Neural cell (in vitro differentiated cells): ENCODE data around the gene SOCS7. TPM values are rescaled to one million over a fixed set of nuclear protein-coding genes. Genes with fewer than 3 reads are reported as not detected.

Source experiments
- H2AFZ ChIP-seq: fragments of 200-600, 300-800 bp; sonication (generic), shearing (Covaris generic); 2 replicates; pipeline ENCODE4 v1.6.0; 2014; ENCODE audit warnings: low read depth, mild to moderate bottlenecking, antibody characterized with exemption, low read length, moderate library complexity
- H3F3A ChIP-seq: fragments of 200-600 bp; shearing (Covaris generic); 2 replicates; pipeline ENCODE4 v1.6.1; 2016; ENCODE audit warnings: mild to moderate bottlenecking, moderate library complexity, mixed read lengths, antibody characterized with exemption, low read length; ENCODE audit not compliant: insufficient read depth, poor library complexity, severe bottlenecking
- H3K27ac ChIP-seq: fragments of 200-600, 300-800 bp; sonication (generic), shearing (Covaris generic); 2 replicates; pipeline ENCODE4 v1.5.1; 2014; ENCODE audit warnings: mild to moderate bottlenecking, low read length, moderate library complexity
- H3K27me3 ChIP-seq: fragments of 300-800, 200-600 bp; sonication (generic), shearing (Covaris generic); 2 replicates; pipeline ENCODE4 v1.6.0; 2014; ENCODE audit warnings: mild to moderate bottlenecking, low read depth, low read length, moderate library complexity; ENCODE audit not compliant: insufficient read depth
- H3K36me3 ChIP-seq: fragments of 300-800, 200-600 bp; sonication (generic), shearing (Covaris generic); 2 replicates; pipeline ENCODE4 v1.5.1; 2014; ENCODE audit warnings: mild to moderate bottlenecking, antibody characterized with exemption, low read length, moderate library complexity; ENCODE audit not compliant: insufficient read depth
- H3K4me2 ChIP-seq: fragments of 300-800, 200-600 bp; sonication (generic), shearing (Covaris generic); 2 replicates; pipeline ENCODE4 v1.6.0; 2014; ENCODE audit warnings: mild to moderate bottlenecking, low read length
- H3K4me3 ChIP-seq: fragments of 300-800, 200-600 bp; sonication (generic), shearing (Covaris generic); 2 replicates; pipeline ENCODE4 v1.5.1; 2014; ENCODE audit warnings: mild to moderate bottlenecking, low read length, moderate library complexity
- H3K79me2 ChIP-seq: fragments of 200-600 bp; shearing (Covaris generic); replicated peaks from 2 replicates; pipeline ENCODE4 v1.6.0; 2014; ENCODE audit warnings: mild to moderate bottlenecking, low read length, moderate library complexity; ENCODE audit not compliant: insufficient read depth
- H3K9ac ChIP-seq: fragments of 300-800, 200-600 bp; sonication (generic), shearing (Covaris generic); 2 replicates; pipeline ENCODE4 v1.6.1; 2016; ENCODE audit warnings: mild to moderate bottlenecking, low read length, mixed read lengths
- H3K9me2 ChIP-seq: fragments of 200-600 bp; shearing (Covaris generic); 2 replicates; pipeline ENCODE4 v1.6.1; 2016; ENCODE audit warnings: mild to moderate bottlenecking, low read length, mixed read lengths; ENCODE audit not compliant: insufficient read depth
- H3K9me3 ChIP-seq: fragments of 200-600, 300-800 bp; sonication (generic), shearing (Covaris generic); 2 replicates; pipeline ENCODE4 v1.6.1; 2016; ENCODE audit warnings: mild to moderate bottlenecking, mixed run types, low read length, moderate library complexity, mixed read lengths
- H4K20me1 ChIP-seq: fragments of 200-600 bp; shearing (Covaris generic); 2 replicates; pipeline ENCODE4 v1.6.1; 2016; ENCODE audit warnings: mild to moderate bottlenecking, mixed run types; ENCODE audit not compliant: insufficient read depth
- EP300 ChIP-seq: fragments of 450-650 bp; conservative IDR thresholded peaks from 2 replicates; pipeline ENCODE4 v1.6.1; 2014; ENCODE audit warnings: antibody characterized with exemption, mild to moderate bottlenecking, moderate library complexity; ENCODE audit not compliant: poor library complexity, severe bottlenecking
- EZH2 ChIP-seq: fragments of 200-600, 300-800 bp; shearing (Covaris generic), sonication (generic); IDR thresholded peaks from 2 replicates; pipeline ENCODE4 v1.6.1; 2014; ENCODE audit warnings: antibody characterized with exemption, low read length, borderline replicate concordance, mild to moderate bottlenecking; ENCODE audit not compliant: insufficient read depth, poor library complexity, severe bottlenecking
- MXI1 ChIP-seq: fragments of 450-650 bp; conservative IDR thresholded peaks from 2 replicates; pipeline ENCODE4 v1.6.1; 2014; ENCODE audit warnings: antibody characterized with exemption, mild to moderate bottlenecking; ENCODE audit not compliant: poor library complexity, severe bottlenecking
- POLR2AphosphoS5 ChIP-seq: IDR thresholded peaks from 2 replicates; pipeline ENCODE4 v1.6.1; 2012
- RAD21 ChIP-seq: fragments of 450-650 bp; conservative IDR thresholded peaks from 2 replicates; pipeline ENCODE4 v1.6.1; 2014; ENCODE audit warnings: antibody characterized with exemption, mild to moderate bottlenecking, moderate library complexity
- REST ChIP-seq: IDR thresholded peaks from 2 replicates; pipeline ENCODE4 v1.6.1; 2012; ENCODE audit warnings: borderline replicate concordance
- SMC3 ChIP-seq: fragments of 450-650 bp; conservative IDR thresholded peaks from 2 replicates; pipeline ENCODE4 v1.6.1; 2014; ENCODE audit warnings: antibody characterized with exemption, mild to moderate bottlenecking, moderate library complexity; ENCODE audit not compliant: poor library complexity
- TAF1 ChIP-seq: IDR thresholded peaks from 2 replicates; pipeline ENCODE4 v1.6.1; 2012; ENCODE audit warnings: low read depth
- polyA plus RNA-seq: library from polyadenylated mRNA; depleted of rRNA; stranded (reverse); fragments of >200 nt; gene quantifications from 2 replicates; pipeline ENCODE4 v1.2.3, GENCODE V29; 2014
- TF ChIP-seq, protein P1 (sequence below): fragments of 450-650 bp; IDR thresholded peaks from 2 replicates; pipeline ENCODE4 v1.5.1; 2014; ENCODE audit warnings: antibody characterized with exemption, mild to moderate bottlenecking, moderate library complexity; ENCODE audit not compliant: poor library complexity, severe bottlenecking

The SOCS7 gene
- polyA plus RNA-seq, 1 donor from 2014 or later, result 23.7 TPM

DNA sequence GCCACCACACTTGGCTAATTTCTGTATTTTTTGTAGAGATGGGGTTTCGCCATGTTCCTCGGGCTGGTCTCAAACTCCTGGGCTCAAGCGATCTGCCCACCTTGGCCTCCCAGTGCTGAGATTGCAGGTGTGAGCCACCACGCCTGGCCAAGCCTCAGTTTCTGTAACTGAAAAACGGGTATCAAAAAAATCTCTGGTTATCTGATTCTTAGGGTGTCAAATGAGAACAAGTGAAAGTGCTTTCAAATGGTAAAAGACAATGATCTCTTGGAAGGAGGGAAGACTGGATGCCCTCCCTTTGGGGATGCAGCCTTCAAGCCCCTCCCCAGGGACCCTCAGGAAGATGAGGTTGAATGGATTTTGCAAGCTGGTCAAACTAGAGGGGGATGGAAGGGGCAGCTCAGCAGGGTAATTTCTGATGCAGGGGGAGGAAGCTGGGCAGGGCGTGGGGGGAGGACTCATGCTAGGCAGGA is 98.9 kb downstream of the SOCS7 start:
- TF ChIP-seq POLR2AphosphoS5 (no peak), TAF1 (no peak), EP300 (no peak), EZH2 (no peak), RAD21 (no peak), MXI1 (no peak), SMC3 (no peak), REST (no peak)
- TF ChIP-seq, protein P1, sequence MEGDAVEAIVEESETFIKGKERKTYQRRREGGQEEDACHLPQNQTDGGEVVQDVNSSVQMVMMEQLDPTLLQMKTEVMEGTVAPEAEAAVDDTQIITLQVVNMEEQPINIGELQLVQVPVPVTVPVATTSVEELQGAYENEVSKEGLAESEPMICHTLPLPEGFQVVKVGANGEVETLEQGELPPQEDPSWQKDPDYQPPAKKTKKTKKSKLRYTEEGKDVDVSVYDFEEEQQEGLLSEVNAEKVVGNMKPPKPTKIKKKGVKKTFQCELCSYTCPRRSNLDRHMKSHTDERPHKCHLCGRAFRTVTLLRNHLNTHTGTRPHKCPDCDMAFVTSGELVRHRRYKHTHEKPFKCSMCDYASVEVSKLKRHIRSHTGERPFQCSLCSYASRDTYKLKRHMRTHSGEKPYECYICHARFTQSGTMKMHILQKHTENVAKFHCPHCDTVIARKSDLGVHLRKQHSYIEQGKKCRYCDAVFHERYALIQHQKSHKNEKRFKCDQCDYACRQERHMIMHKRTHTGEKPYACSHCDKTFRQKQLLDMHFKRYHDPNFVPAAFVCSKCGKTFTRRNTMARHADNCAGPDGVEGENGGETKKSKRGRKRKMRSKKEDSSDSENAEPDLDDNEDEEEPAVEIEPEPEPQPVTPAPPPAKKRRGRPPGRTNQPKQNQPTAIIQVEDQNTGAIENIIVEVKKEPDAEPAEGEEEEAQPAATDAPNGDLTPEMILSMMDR, result no peak
- no peaks in the 10 kb centered on the region for H3K36me3 ChIP-seq
- H3F3A ChIP-seq, result no peaks in the 10 kb centered on the region
- H3K9me2 ChIP-seq, result no peaks in the 10 kb centered on the region
- no peak overlapping the region for H3K27ac ChIP-seq
- no peak overlapping the region for H2AFZ ChIP-seq
- H3K4me3 ChIP-seq, result no peak overlapping the region
- no peaks in the 10 kb centered on the region for H3K9me3 ChIP-seq
- H3K79me2 ChIP-seq, result no peaks in the 10 kb centered on the region
- no peak overlapping the region for H3K4me2 ChIP-seq
- peaks cover 37% of the 10 kb centered on the region for H3K27me3 ChIP-seq
- H3K9ac ChIP-seq, result no peak overlapping the region
- H4K20me1 ChIP-seq, result no peaks in the 10 kb centered on the region

DNA sequence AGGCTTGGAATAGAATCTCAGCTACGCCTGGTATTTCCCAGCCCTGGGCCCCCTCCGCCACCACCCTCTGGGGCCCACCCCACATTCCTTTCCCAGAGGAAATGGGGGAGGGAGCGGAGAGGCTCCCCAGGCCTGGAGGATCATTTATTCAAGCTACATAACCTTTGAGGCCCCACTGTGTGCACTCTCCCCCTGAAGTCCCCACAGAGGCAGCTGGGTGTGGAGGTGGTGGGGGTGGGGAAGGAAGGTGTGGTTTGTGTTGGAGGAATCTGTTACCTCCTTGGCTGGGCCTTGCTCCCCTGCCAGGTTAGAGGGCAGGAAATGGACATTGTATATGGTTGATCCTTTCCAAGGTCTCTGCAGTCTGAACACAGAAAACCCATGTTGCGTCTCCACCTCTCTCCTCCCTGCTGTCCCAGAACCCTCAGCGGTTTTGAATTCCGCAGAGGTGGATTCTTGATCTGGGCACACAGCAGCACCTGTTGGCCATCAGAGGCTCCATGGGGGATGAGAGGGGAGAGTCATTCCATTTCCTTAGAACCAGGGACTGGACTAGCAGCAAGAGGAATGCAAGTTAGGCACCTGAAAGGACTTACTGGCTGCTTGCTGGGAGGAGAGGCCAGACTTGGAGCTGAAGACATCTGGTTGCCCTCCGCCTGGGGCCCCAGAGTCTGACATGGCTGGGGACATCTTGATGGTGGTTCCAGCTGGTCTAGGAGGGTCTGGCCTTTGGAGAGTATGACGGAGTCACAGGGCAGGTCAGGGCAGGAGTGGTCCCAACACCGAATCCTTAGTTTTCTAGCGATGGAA is 99.6 kb downstream of the SOCS7 start:
- no peaks in the 10 kb centered on the region for H3F3A ChIP-seq
- no peak overlapping the region for H2AFZ ChIP-seq
- H3K27ac ChIP-seq, result no peak overlapping the region
- H3K9me2 ChIP-seq, result no peaks in the 10 kb centered on the region
- no peak overlapping the region for H3K9ac ChIP-seq
- no peaks in the 10 kb centered on the region for H3K36me3 ChIP-seq
- no peaks in the 10 kb centered on the region for H3K9me3 ChIP-seq
- no peak overlapping the region for H3K4me2 ChIP-seq
- TF ChIP-seq EP300 (no peak), REST (no peak), POLR2AphosphoS5 (no peak), TAF1 (no peak), EZH2 (no peak), MXI1 (no peak), RAD21 (no peak), SMC3 (no peak)
- TF ChIP-seq, protein P1, result no peak
- H3K27me3 ChIP-seq, result peaks cover 37% of the 10 kb centered on the region
- no peak overlapping the region for H3K4me3 ChIP-seq
- no peaks in the 10 kb centered on the region for H3K79me2 ChIP-seq
- no peaks in the 10 kb centered on the region for H4K20me1 ChIP-seq
